Lung (tissue), 12 donors: ENCODE measurements around the gene PANK4. TPM values are rescaled to one million over a fixed set of nuclear protein-coding genes. Genes with fewer than 3 reads are reported as not detected.

Experiments
- ATAC-seq: fragments of 200-7000 bp; cut with Tn5 transposase; one replicate; pipeline ENCODE4 v1.9.1; 2020; ENCODE audit warnings: moderate number of reproducible peaks; ENCODE audit not compliant: insufficient read depth, low FRiP score
- DNase-seq, 3 donors: peaks; one replicate each; pipeline ENCODE4 v3.0.0-alpha.2; 2013 to 2017
- H3K27ac ChIP-seq, 2 donors: one replicate each; pipeline ENCODE4 v1.5.1; 2013; ENCODE audit warnings: mild to moderate bottlenecking in 2 of 2, moderate library complexity in 2 of 2, control low read depth in 1 of 2, inconsistent platforms in 1 of 2, low read depth in 1 of 2, low read length in 1 of 2
- H3K27me3 ChIP-seq, 3 donors: one replicate each; pipeline ENCODE4 v1.5.1; 2013; ENCODE audit warnings: low read length in 2 of 3; ENCODE audit not compliant: control insufficient read depth in 3 of 3, insufficient read depth in 3 of 3
- H3K36me3 ChIP-seq, 4 donors: one replicate each; pipeline ENCODE4 v1.5.1; 2013; ENCODE audit warnings: low read length in 4 of 4, mild to moderate bottlenecking in 1 of 4, moderate library complexity in 1 of 4; ENCODE audit not compliant: control insufficient read depth in 4 of 4, insufficient read depth in 4 of 4
- H3K4me1 ChIP-seq, 5 donors: one replicate each; pipeline ENCODE4 v1.5.1; 2013; ENCODE audit warnings: low read length in 5 of 5, mild to moderate bottlenecking in 2 of 5, moderate library complexity in 1 of 5; ENCODE audit not compliant: control insufficient read depth in 5 of 5, insufficient read depth in 5 of 5
- H3K4me3 ChIP-seq: one replicate; pipeline ENCODE4 v1.5.1; 2013; ENCODE audit warnings: mild to moderate bottlenecking, control low read depth, moderate library complexity
- H3K9ac ChIP-seq, 2 donors: one replicate each; pipeline ENCODE4 v1.5.1; 2013; ENCODE audit warnings: low read length in 2 of 2, control low read depth in 1 of 2; ENCODE audit not compliant: insufficient read depth in 1 of 2
- H3K9me3 ChIP-seq, 4 donors: one replicate each; pipeline ENCODE4 v1.5.1; 2013; ENCODE audit warnings: low read length in 3 of 4, mild to moderate bottlenecking in 1 of 4, moderate library complexity in 1 of 4; ENCODE audit not compliant: control insufficient read depth in 4 of 4, insufficient read depth in 3 of 4
- WGBS, 2 donors: extraction: QIAGEN DNeasy Blood & Tissue Kit; methylation state at CpG; one replicate each; pipeline ENCODE4 v1.1.7; 2013; 5-methylcytosine and 5-hydroxymethylcytosine counted together
- polyA plus RNA-seq, 2 donors: library from polyadenylated mRNA; stranded (reverse); fragments of 200-250 nt; gene quantifications; one replicate each; pipeline ENCODE4 v1.2.1, GENCODE V29; 2013
- total RNA-seq, 2 donors: library from RNA; depleted of rRNA in 1 of 2; stranded (reverse); fragments of >200 nt in 1 of 2; gene quantifications; one replicate each; pipeline ENCODE4 v1.2.1, GENCODE V29; 2014 to 2021
- TF ChIP-seq, protein P1 (sequence below): IDR thresholded peaks from 2 replicates; pipeline ENCODE4 v1.5.1; 2012; ENCODE audit warnings: mild to moderate bottlenecking; ENCODE audit errors: control extremely low read depth, extremely low read depth
- donor health status: control.
- donor health status: control.
- donor health status: Bipolar disorder and iron deficiency.
- donor health status: healthy.
- donor health status: DM: yes; HTN: yes; CAD: no.

PANK4 gene
- total and polyA plus RNA-seq, 4 donors = 17.6 to 36.3 (median 21.7) TPM

DNA sequence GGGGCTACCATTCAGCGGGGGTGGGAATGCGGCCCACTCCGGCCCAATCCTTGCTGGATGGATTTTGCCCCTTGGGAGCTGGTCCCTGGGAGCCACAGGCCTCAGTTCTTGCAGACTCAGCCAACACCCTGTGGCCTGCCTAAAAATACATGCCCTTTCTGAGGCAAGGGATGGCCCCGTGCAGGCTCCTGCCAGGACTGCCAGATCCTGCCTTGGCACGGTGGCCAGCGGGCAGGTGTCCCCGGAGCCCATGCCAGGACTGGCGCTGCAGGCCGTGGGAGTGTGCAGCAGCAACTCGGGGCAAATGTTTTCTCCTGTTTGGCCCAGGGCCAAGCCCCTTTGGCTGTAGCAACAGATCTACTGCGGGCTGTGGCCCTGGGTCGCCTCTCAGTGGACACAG, 1.6 kb upstream of the PANK4 start:
- peaks cover 10 to 39% (median 22%) of the 10 kb centered on the region in 5 donors for H3K4me1 ChIP-seq
- TF ChIP-seq, protein P1, sequence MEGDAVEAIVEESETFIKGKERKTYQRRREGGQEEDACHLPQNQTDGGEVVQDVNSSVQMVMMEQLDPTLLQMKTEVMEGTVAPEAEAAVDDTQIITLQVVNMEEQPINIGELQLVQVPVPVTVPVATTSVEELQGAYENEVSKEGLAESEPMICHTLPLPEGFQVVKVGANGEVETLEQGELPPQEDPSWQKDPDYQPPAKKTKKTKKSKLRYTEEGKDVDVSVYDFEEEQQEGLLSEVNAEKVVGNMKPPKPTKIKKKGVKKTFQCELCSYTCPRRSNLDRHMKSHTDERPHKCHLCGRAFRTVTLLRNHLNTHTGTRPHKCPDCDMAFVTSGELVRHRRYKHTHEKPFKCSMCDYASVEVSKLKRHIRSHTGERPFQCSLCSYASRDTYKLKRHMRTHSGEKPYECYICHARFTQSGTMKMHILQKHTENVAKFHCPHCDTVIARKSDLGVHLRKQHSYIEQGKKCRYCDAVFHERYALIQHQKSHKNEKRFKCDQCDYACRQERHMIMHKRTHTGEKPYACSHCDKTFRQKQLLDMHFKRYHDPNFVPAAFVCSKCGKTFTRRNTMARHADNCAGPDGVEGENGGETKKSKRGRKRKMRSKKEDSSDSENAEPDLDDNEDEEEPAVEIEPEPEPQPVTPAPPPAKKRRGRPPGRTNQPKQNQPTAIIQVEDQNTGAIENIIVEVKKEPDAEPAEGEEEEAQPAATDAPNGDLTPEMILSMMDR = no peak
- H3K36me3 ChIP-seq = peaks cover 0 to 3% (median 0%) of the 10 kb centered on the region in 4 donors
- H3K27me3 ChIP-seq = peaks cover 0 to 45% (median 21%) of the 10 kb centered on the region in 3 donors
- no peaks in the 10 kb centered on the region for H3K9me3 ChIP-seq
- DNase-seq (no peak), ATAC-seq (no peak)
- no peak overlapping the region for H3K9ac ChIP-seq
- H3K4me3 ChIP-seq = no peak overlapping the region
- 70 to 92% methylated on average over 12 of the region's 12 CpGs for WGBS, 2 donors
- no peak overlapping the region for H3K27ac ChIP-seq

DNA sequence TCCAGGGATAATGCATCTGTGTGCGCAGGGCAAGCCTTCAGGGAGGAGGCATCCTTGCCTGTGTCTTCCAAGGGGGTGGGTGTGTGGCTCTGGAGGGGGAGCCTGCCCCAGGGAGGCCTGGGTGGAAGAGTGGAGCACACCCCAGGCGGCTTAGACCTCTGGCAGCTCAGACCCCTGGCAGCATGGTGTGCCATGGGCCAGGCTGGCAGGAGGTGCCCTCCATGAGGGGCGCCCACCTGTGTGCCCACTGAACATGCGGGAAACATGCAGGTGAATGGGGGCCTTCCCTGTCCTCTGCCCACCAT, 1.1 kb upstream of the PANK4 start:
- Histone ChIP-seq H3K9ac (no peak overlapping the region), H3K27ac (no peak overlapping the region), H3K4me3 (no peak overlapping the region), H3K36me3 (peaks cover 0 to 3% (median 1%) of the 10 kb centered on the region in 4 donors), H3K27me3 (peaks cover 0 to 40% (median 20%) of the 10 kb centered on the region in 3 donors), H3K4me1 (peaks cover 10 to 40% (median 22%) of the 10 kb centered on the region in 5 donors), H3K9me3 (no peaks in the 10 kb centered on the region)
- ATAC-seq (no peak), DNase-seq (no peak)
- 94 to 98% methylated on average over 4 of the region's 4 CpGs for WGBS, 2 donors
- TF ChIP-seq, protein P1 = no peak

DNA sequence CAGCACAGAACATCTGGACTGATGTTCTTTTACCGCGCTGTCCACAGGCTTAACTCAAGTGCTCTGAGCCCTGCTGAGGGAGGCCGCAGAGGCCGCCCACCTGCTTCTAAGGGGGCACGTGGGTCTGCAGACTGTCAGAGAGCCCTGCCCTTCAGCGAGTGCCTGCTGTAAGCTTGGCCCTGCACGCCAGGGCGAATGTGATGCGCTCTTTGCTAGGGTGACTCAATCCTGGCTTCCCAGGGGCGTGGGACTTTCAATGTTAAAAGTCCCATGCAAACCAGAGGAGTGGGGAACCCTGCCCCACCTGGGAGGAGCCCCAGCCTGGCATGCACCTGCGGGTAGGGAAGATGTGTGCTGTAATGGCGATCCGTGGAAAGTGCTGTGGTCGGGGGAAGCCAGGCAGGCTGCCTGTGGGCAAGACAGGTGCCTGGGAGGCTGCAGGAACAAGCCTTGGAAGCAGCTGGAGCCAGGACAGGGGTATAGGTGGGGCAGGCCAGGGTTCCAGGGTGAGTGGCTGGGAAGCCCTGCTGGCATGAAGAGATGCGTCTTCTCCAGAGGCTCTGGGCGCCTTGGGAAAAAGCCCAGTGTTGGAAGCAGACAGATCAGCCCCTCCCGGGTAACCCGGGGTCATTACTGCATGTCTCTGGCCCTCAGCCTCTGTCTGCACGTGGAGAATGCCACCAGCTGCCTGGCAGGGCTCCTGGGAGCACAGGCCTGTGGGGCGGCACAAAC, 594 bp upstream of the PANK4 start:
- ATAC-seq (no peak), DNase-seq (no peak)
- H3K27me3 ChIP-seq = peaks cover 0 to 35% (median 18%) of the 10 kb centered on the region in 3 donors
- TF ChIP-seq, protein P1 = no peak
- peaks cover 0 to 3% (median 2%) of the 10 kb centered on the region in 4 donors for H3K36me3 ChIP-seq
- H3K4me1 ChIP-seq = peaks cover 10 to 40% (median 22%) of the 10 kb centered on the region in 5 donors
- H3K9ac ChIP-seq = no peak overlapping the region
- H3K4me3 ChIP-seq = no peak overlapping the region
- H3K27ac ChIP-seq = peak overlapping the region; percentile 13 to 42
- WGBS, 2 donors = 46 to 50% methylated on average over 20 of the region's 20 CpGs
- H3K9me3 ChIP-seq = no peaks in the 10 kb centered on the region
